Pons (tissue), 1 donor: ENCODE data around the gene IPO9.
"Not testable (repeated sequence)": the region's sequence is repeated elsewhere in the genome, so short reads cannot be mapped to it uniquely, and the experiment has no call there.

Experiments used
- DNase-seq: peaks from one replicate; pipeline ENCODE4 v3.0.0-alpha.2; 2016; ENCODE audit warnings: low spot score

IPO9 gene

DNA sequence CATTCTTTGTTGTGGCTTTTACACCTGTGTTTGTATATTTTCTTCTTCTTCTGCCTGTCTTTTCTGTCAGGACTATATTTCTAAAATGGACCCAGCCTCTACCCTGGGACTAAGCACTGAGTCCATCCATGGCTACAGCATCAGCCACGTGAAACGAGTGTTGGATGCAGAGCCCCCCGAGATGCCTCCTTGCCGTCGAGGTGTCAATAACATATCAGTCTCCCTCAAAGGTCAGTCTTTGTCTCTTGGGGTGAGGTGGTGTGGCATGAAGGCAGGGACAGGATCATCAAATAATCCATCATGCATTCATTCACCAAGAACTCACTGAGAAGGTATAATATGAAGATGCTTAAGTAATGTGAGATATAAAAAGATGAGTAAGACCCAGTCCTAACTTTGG lies 19.1 kb upstream of the IPO9 start:
- no peak for DNase-seq

DNA sequence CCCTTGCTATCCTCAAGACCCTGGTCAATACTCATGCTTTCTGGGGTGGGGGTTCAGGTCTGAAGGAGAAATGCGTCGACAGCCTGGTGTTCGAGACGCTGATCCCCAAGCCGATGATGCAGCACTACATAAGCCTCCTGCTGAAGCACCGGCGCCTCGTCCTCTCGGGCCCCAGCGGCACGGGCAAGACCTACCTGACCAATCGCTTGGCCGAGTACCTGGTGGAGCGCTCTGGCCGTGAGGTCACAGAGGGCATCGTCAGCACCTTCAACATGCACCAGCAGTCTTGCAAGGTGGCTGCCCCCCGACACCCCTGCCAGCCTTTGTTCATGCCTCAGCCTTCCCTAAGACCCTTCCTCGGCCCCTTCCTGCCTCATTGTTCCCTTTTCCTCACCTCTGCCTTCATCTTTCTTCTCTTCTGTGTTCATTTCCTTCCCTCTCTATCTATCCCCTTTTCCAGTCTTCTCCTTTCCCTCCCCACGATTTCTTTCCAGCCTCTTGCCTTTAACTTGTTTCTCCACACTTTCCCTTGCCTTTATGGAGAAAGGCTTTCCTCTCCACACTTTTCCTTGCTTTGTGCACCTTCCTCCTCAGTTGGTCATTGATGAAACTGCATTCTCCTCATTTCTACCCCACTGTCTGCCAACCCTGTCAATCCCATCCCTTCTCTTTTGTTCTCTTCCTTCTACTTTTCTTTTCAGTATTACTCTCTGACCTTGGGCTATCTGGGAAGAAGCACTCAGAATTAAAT lies 18.3 kb upstream of the IPO9 start:
- no peak for DNase-seq

DNA sequence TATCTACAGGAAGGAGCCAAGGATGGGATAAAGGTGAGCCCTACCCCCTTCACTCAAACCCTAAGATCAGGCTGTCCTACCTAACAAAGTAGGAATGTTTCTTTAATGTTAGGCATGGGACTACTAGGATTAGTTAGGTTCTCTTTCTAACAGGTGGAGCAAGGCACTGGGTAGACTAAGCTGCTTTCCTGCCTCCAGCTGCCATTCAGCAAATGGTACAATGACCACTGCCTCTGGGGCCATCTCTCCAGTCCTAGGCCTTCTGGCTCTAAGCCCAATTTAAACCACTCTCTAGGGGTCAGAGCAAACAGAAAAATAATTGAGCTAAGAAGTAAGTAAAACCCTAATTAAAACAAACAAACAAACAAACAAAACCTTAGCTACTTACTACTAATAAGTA lies 15.7 kb upstream of the IPO9 start:
- DNase-seq: no peak

DNA sequence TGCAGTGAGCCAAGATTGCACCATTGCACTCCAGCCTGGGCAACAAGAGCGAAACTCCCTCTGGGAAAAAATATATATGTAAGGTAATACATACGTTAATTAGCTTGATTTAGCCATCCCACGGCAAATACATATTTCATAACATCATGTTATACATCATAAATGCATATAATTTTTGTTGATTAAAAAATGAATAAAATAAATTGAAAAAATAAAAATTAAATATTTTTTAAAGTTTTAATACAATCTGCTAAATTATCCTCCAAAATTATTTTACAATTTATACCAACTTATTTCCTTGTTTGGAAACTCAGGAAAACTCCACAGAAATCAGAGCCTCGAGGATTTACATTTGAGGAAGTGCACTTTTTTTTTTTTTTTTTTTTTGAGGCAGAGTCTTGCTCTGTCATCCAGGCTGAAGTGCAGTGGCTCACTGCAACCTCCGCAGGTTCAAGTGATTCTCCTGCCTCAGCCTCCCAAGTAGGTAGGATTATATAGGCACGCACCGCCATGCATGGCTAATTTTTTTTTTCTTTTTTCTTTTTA lies 12.6 kb upstream of the IPO9 start:
- DNase-seq: no peak

DNA sequence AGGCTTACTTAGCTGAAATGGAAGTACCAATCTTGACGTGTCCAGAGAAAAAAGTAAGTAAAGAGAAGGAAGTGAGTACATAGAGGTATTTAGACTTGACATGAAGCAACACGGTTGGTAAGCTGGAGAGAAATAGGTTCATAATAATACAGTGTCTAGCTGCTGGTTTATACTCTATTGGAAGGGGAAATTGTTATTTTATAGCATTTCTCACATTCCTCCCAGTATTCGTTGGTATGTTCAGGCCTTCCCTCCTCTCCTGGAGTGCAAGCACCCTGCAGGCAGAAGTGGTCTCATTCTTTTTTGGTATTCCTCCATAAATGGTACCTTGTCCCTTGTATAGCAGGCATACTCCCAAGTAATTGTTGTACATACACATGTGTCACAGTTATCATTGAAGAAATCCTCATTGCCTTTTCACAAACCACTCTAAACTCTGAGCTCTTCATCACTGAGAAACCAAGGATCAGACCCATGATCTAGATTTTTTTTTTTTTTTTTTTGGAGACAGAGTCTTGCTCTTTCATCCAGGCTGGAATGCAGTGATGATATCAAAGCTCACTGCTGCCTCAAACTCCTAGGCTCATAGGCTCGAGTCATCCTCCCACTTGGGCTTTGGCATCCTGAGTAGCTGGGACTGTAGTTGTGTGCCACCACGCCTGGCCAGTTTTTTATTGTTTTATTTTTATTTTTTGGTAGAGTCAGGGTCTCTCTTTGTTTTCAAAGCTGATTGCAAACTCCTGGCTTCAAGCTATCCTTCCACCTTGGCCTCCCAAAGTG lies 9.8 kb upstream of the IPO9 start:
- no peak for DNase-seq

DNA sequence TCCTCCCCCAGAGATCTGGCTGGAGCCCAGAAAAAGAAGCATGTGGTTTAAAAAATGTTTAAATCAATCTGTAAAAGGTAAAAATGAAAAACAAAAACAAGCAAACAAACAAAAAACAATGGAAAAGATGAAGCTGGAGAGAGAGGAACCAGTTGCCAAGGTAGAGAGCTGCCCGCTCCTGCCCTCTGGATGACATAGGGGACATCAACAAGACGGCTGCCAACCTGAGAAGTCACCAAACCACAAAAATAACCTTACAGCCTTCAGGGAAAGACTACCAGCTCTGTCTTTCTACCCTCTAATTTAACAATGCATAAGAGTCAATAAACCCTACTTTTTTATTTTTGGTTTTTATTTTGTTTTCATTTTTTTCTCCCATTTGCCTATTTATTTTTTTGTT lies 8.5 kb upstream of the IPO9 start:
- DNase-seq: no peak

DNA sequence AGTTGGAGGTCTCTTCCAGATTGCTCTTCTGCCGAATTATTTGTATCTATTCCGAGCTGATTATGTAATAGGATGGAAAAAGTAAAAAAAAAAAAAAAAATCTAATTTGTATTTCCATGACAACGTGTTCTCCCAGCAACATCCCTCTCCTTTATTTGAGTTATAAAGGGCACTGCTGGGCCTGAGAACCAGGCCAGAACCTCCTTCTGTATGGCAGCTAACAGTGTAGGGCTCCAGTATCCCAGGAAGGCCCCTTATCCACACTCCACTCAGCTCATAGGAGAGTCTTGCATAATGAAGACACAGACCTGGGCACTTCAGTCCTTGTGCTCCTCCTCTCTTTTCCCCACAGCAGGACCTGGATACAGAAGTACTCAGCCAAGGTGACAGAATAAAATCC lies 3.7 kb upstream of the IPO9 start:
- DNase-seq: no peak

DNA sequence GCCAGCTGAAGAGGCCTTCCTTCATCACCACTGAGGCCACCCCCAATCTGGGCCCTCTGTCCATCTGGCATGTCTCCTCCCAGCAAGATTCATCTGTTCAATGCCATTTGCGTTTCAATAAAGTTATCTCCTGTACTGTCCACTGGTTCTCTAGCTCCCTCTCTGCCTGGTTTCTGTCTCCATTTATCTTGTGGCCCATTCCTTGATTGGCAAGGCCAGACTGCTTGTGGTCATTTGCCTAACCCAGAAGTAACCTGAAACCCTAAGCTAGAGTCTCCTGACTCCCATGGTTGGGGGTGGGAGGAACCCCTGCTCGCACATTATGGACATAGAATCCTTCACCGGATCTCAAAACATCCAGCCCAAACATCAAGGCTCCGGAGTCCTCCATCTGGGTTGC lies 2.1 kb upstream of the IPO9 start:
- DNase-seq: no peak

DNA sequence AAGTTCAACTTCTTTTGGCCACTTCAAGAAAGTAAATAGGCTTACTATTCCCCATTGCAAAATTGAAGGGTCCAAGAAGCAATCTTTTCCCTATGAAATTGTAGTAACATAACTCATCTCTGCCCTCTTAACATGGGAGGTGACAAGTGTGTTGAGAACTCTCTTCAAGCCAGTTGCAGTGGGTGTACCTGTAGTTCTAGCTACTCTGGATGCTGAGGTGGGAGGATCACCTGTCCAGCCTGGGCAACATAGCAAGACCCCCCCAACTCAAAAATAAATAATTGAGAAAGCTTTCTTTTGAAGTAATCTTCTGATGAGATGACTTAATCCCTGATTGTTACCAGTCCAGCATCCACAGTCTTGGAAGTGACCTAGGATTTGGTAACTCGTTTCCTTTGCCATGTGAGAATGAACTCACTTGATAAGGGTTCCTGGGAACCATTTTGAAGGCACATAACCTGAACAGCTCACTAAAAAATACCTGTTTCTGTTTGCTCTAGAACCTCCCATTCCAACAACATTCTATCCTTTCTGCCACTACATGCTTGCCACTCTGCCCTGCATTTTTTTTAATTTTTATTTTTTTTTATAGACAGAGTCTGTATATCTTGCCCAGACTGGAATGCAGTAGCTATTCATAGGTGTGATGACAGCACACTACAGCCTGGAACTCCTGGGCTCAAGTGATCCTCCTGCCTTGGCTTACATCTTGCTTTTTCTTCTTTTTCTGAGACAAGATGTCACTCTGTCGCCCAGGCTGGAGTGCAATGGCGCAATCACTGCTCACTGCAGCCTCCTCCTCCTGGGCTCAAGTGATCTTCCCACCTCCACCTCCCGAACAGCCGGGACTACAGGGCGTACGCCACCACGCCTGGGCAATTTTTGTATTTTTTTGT lies 1.4 kb upstream of the IPO9 start:
- DNase-seq: no peak

DNA sequence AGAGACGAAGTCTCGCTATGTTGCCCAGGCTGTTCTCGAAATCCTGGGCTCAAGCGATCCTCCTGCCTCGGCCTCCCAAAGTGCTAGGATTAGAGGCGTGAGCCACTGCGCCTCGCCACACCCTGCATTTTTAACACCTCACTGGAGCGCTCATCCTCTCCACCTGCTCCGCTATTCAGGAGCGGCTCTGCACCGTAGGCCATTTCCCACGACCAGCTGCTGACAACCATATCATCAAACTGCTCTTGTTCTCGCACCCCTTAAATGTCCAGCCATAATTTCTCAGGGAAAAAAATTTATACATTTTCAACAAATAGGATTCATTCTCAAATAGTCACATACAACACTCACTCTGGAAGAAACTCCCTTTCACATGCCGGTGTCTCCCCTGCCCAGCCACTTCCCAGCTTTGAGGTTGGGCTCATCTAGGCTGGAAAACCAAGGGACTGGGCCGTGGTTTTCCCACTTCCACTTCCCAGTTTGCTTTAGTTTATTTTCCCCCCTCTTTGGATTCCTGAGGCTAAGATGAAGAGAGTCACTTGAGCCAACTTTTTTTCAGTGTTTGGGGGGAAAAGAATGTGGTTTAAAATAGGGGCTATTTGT lies 639 bp upstream of the IPO9 start:
- no peak for DNase-seq

DNA sequence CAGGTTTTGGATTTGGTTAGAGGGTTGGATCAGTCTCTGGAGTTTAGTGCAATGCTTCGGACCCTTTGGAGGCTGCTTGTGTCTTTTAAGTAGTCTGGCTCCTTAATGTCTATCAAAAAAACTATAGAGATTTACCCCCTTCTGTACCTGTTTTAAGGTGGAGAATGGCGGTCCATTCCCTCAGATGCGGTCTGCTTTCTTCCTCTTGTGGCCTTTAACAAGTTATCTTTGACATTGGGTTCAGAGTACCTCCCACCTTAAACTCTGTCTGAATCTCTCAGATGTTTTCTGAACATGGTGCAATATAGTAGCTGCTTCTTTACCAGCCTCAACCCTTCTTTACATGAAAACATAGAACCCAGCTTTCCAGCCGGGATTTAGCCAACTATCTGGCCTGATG lies 2.4 kb downstream of the IPO9 start:
- no peak for DNase-seq

DNA sequence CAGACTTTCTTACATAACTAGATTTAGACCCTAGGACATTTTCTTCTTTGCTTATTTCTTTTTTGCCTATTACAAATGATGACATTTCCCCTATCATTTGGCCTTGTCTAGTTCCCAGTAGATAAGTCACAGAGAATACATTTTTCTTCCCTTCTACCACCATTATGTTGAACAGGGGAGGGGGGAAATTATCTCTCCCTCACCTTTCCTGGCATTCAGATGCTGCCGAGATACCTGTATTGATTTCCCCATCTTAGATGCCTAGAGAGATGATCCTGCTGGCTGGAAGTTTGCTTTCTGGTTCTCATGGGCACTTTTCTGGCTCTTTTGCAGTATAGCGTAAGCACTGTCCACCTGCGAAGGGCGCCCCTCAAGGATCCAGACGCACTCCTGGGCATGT lies 5.7 kb downstream of the IPO9 start:
- no peak for DNase-seq

DNA sequence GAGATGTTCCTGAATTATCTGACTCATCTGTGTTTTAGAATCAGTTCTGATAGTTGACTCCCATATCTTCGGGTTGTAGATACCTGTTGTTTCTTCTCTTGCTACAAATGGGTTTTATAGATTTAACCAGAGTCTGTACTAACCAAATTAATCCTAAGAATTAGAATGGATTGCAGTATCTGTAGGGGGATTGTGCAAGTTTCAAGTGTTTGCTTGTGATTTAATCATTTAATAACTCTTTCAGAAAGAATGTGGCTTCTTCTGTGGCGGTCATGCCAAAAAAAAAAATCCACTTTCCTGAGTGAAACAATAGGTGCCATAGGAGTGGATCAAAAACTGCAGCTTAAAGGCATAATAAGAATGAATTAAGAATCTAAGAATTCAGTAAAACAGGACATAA lies 9.4 kb downstream of the IPO9 start:
- DNase-seq: no peak

DNA sequence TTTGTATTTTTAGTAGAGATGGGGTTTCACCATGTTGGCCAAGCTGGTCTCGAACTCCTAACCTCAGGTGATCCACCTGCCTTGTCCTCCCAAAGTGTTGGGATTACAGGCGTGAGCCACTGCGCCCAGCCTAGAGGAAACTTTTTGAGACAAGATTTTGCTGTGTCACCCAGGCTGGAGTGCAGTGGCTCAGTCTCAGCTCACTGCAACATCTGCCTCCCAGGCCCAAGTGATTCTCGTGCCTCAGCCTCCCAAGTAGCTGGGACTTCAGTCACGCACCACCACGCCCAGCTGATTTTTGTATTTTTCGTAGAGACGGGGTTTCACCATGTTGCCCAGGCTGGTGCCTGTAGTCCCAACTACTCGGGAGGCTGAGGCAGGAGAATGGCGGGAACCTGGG lies 10.1 kb downstream of the IPO9 start:
- DNase-seq: not testable (repeated sequence)

DNA sequence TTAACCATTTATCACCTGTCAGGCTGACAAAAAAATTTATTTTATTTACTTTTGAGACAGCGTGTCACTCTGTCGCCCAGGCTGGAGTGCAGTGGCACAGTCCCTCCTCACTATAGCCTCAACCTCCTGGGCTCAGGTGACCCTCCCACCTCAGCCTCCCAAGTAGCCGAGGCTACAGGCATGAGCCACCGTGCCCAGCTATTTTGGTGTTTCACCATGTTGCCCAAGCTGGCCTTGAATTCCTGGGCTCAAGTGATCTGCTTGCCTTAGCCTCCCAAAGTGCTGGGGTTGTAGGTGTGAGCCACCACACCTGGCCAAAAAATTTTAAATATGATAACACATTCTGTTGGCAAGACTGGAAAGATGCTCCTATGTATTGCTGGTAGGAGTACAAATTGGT lies 11.1 kb downstream of the IPO9 start:
- no peak for DNase-seq

DNA sequence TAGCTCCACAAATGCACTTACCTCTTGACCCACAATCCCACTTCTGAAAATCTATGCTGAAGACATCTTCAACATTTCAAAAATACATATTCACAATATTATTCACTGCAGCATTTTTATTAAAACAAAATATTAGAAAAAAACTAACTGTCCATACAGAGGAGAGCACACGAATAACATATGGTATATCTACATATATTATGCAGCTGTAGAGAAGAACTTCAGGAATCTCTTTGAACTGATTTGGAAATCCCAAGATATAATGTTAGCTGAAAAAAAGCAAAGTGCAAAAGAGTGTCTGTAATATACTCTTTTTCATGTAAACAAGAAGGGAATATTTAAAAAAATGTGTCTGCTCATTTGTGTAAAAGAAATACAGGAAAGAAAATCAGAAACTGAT lies 11.5 kb downstream of the IPO9 start:
- DNase-seq: no peak

DNA sequence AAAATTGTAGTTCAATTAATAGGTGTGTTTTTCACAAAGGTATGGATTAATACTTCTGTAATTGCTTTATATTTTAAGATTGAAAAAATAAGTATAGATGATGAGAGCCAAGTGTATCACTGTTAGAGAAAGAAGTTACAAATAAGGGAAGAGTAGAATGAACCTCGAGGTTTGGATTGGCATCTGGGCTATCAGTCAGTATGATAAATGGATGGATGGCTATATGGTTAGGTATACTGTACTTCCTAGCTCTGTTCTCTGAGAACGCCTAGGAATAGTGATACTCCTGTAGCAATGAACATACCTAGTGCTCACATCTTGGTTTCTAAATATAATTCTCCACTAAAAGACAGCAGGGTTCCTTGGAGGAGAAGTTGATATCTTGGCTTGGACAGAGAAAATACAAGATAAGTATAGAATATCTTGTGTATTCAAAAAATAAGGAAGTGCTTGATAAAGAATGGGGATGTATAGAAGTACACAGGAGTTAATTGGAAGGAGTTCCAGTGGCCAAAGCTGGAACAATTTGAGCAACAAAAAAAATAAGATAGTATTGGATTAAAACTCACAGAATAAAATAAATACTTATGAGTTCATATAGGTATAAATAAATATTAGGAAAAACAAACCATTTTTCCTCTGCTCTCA lies 12.4 kb downstream of the IPO9 start:
- no peak for DNase-seq

DNA sequence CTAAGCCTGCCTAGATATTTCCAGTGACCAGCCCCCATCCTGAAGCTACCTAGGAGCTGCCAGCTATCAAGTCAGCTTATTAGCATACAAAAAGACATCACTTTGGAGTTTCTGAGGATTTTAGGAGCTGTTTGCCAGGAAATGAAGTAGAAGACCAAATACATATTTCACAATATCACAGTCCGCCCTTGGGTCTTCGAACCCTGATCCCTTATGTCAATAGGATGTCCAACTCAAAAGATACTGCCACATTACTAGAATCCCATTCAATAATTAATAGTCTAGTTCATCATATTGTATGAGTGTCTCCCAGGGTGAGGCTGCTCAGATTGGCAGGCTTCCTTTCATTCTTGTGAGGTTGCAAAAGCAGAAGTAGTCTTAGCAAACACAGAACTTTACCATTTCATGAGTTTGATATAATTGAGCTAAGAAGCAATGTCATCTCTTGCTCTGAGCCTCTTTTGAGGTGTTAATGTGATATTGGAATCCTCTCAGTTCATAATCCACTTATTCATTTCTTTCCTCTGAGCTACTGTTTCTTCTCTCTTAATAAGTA lies 13.6 kb downstream of the IPO9 start:
- no peak for DNase-seq

DNA sequence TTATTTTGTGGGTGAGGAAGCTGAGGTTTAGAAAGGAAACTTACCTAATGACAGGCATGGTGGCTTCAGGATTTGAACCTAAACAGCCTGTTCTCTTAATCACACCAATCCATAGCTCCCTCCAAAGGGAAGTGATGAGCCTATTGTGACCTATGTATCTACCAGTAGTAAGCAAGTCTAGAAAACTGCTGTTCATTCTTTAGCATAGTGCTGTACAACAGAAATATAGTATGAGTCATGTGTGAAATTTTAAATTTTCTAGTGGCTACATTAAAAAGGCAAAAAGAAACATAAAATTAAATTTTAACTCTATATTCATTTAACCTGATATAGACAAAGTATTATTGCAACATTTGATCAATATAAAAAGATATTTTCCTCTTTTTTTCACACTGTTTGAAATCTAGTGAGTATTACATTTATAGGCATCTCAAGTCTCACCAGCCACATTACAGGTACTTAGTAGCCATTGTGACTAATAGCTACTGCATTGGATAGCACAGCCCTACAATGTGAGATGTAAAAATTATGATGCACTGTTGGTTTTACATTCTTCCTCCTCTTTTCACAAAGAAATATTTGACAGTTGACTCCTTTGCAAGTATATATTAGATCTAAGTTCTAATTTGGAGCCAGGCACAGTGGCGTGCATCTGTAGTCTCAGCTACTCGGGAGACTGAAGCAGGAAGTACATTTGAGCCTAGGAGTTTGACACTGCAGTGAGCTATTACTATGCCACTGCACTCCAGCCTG lies 16.6 kb downstream of the IPO9 start:
- DNase-seq: no peak

DNA sequence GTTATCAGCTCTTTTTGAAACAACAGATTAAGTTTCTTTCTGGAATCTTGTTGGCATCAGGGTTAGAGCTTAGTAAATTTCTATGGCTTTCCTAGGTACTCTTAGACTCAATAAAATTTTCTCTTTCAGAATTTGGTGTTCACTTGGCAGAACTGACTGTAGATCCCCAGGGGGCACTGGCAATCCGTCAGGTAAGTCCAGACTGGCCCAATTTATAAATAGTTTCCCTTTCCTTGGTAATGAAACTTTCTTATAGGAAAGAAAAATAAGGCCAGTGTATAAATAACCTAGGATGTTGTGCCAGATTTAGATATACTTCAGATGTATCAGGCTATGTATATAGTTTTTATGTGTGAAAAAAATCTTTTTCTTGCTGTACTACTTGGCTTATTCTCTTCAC lies 18.2 kb downstream of the IPO9 start:
- no peak for DNase-seq
